GM12801 (cell line): Measurements from ENCODE around the gene TMEM154.

Experiments used
- CTCF ChIP-seq: IDR thresholded peaks from one replicate; pipeline ENCODE4 v1.5.1; 2011; ENCODE audit warnings: control low read depth; ENCODE audit not compliant: insufficient read length; ENCODE audit errors: extremely low read depth

The TMEM154 gene

GRCh38 chr4:152679414-152680281 is at the start of gene TMEM154:
TMEM154 (minus strand) TSS chr4:152679997; CDS start chr4:152679933, 64 bp downstream.
- no peak for TF ChIP-seq CTCF

GRCh38 chr4:152729466-152729865 is 49.7 kb upstream of the TMEM154 start:
- TF ChIP-seq CTCF, result no peak

- no peak for TF ChIP-seq CTCF
Measured at GRCh38 chr4:152728343-152728742, 48.5 kb upstream of the TMEM154 start.

- no peak for TF ChIP-seq CTCF
Measured at GRCh38 chr4:152727784-152728183, 48.0 kb upstream of the TMEM154 start.

GRCh38 chr4:152724494-152724893 is 44.7 kb upstream of the TMEM154 start:
- no peak for TF ChIP-seq CTCF

GRCh38 chr4:152723236-152723635 is 43.4 kb upstream of the TMEM154 start:
- TF ChIP-seq CTCF, result no peak

GRCh38 chr4:152719801-152720556 is 40.2 kb upstream of the TMEM154 start:
- TF ChIP-seq CTCF, result no peak
